H1 (cell line): ENCODE results near the gene LARP1. TPM values are rescaled to one million over a fixed set of nuclear protein-coding genes. Genes with fewer than 3 reads are reported as not detected.

Experiments
- ASH2L ChIP-seq: fragments of 200-600, 300-600 bp; sonication (generic); IDR thresholded peaks from one replicate; pipeline ENCODE4 v1.7.1; 2017; ENCODE audit warnings: low read length
- ATF2 ChIP-seq: IDR thresholded peaks from 2 replicates; pipeline ENCODE4 v1.6.1; 2012; ENCODE audit warnings: low read length, inconsistent platforms
- BRCA1 ChIP-seq: IDR thresholded peaks from 2 replicates; pipeline ENCODE4 v1.6.1; 2012; ENCODE audit warnings: low read depth, low read length, improper control_type of control experiment
- CBX8 ChIP-seq: fragments of 300-800, 300-1000 bp; sonication (generic); IDR thresholded peaks from 2 replicates; pipeline ENCODE4 v1.7.1; 2016; ENCODE audit warnings: low read depth, low read length, borderline replicate concordance
- CHD2 ChIP-seq: IDR thresholded peaks from 2 replicates; pipeline ENCODE4 v1.6.1; 2012; ENCODE audit warnings: low read length, improper control_type of control experiment
- CREB1 ChIP-seq: IDR thresholded peaks from 2 replicates; pipeline ENCODE4 v1.6.1; 2012; ENCODE audit warnings: inconsistent platforms
- CTCF ChIP-seq, 3 experiments: IDR thresholded peaks; 1 replicate in 2 of 3; 2 replicates in 1 of 3; pipeline versions ENCODE4 v1.5.1 to v1.6.1; 2011; ENCODE audit warnings: low read length in 3 of 3, mild to moderate bottlenecking in 3 of 3, inconsistent platforms in 2 of 3, low read depth in 1 of 3, moderate library complexity in 1 of 3; ENCODE audit not compliant: insufficient read depth in 1 of 3; ENCODE audit errors: control extremely low read depth in 1 of 3
- GTF2F1 ChIP-seq: IDR thresholded peaks from 2 replicates; pipeline ENCODE4 v1.6.1; 2012; ENCODE audit warnings: low read depth, low read length, improper control_type of control experiment, borderline replicate concordance
- HDAC2 ChIP-seq, 2 experiments: fragments of 300-600 bp in 1 of 2; sonication (generic) in 1 of 2; IDR thresholded peaks; 2 replicates each; pipeline ENCODE4 v1.6.1; 2011 to 2012; ENCODE audit warnings: low read depth in 2 of 2, low read length in 2 of 2, mild to moderate bottlenecking in 2 of 2, moderate library complexity in 2 of 2, borderline replicate concordance in 1 of 2, inconsistent platforms in 1 of 2
- KDM4A ChIP-seq: IDR thresholded peaks from one replicate; pipeline ENCODE4 v1.7.1; 2012; ENCODE audit warnings: low read depth, mild to moderate bottlenecking, moderate library complexity, low read length, inconsistent platforms; ENCODE audit not compliant: severe bottlenecking
- POU5F1 ChIP-seq: IDR thresholded peaks from 2 replicates; pipeline ENCODE4 v1.6.1; 2011; ENCODE audit warnings: low read depth, mild to moderate bottlenecking, low read length, moderate library complexity
- RNF2 ChIP-seq: fragments of 200-900, 300-1000 bp; sonication (generic); IDR thresholded peaks from 2 replicates; pipeline ENCODE4 v1.7.1; 2016; ENCODE audit warnings: borderline replicate concordance, low read depth, mild to moderate bottlenecking, antibody characterized with exemption, low read length; ENCODE audit not compliant: poor library complexity, severe bottlenecking; ENCODE audit errors: missing control alignments
- RXRA ChIP-seq: IDR thresholded peaks from 2 replicates; pipeline ENCODE4 v1.6.1; 2011; ENCODE audit warnings: low read depth, mild to moderate bottlenecking, low read length, moderate library complexity; ENCODE audit not compliant: insufficient read depth
- SIX5 ChIP-seq: IDR thresholded peaks from 2 replicates; pipeline ENCODE4 v1.6.1; 2011; ENCODE audit warnings: mild to moderate bottlenecking, low read depth, low read length
- SP1 ChIP-seq: IDR thresholded peaks from 2 replicates; pipeline ENCODE4 v1.6.1; 2011; ENCODE audit warnings: low read depth, low read length
- YY1 ChIP-seq: IDR thresholded peaks from 2 replicates; pipeline ENCODE4 v1.6.1; 2011; ENCODE audit warnings: low read depth, mild to moderate bottlenecking, low read length
- ZNF274 ChIP-seq: IDR thresholded peaks from 2 replicates; pipeline ENCODE4 v1.7.0; 2012; ENCODE audit warnings: low read length, borderline replicate concordance; ENCODE audit errors: extremely low read depth
- polyA plus RNA-seq, 7 experiments: library from polyadenylated mRNA; depleted of rRNA in 3 of 7; stranded (reverse) in 5 of 7; unstranded in 2 of 7; fragments of >200 nt in 5 of 7; fragments of 200-250 nt in 2 of 7; gene quantifications; 1 replicate in 5 of 7; 2 replicates in 1 of 7; 4 replicates in 1 of 7; pipeline versions ENCODE4 v1.2.1 to v1.2.3, GENCODE V29; 2011 to 2013; ENCODE audit warnings: missing spikeins in 2 of 7, mixed read lengths in 2 of 7
- total RNA-seq: library from RNA; stranded (reverse); fragmentation: NEBNext Ultra II Directional; extraction: Animal tissue kit (Norgen Biotek cat#: 25700); gene quantifications from 2 replicates; pipeline ENCODE4 v1.2.1, GENCODE V29; 2021

Gene LARP1
- total and polyA plus RNA-seq, 2 of the 8 experiments (the other 6 are each of a cell fraction or from before 2014, with no cell fraction given): 106 to 422 TPM

GRCh38 chr5:154858297-154858971 lies 103.3 kb downstream of the LARP1 start, which contains the start of gene CNOT8 (continued):
- TF ChIP-seq CTCF (IDR thresholded peaks at IDR 0.05; ENCODE audit: control extremely low read depth in 1 of 3, insufficient read depth in 1 of 3, low read depth in 1 of 3, low read length in 3 of 3): no peak
- no peak for TF ChIP-seq CBX8
- TF ChIP-seq BRCA1: no peak
- TF ChIP-seq CREB1: peak; percentile 76
- peak; percentile 3; the same call in 1 of the 2 replicates for TF ChIP-seq SP1
- no peak for TF ChIP-seq RXRA
- peak; percentile 76 for TF ChIP-seq KDM4A
- no peak for TF ChIP-seq GTF2F1
- TF ChIP-seq CHD2: no peak; the same call in 1 of the 2 replicates
- TF ChIP-seq POU5F1: no peak
- TF ChIP-seq ZNF274: no peak
- peak; percentile 28; the same call in 1 of the 2 replicates for TF ChIP-seq ATF2
- TF ChIP-seq ASH2L: peak; percentile 82
- TF ChIP-seq HDAC2 (IDR thresholded peaks at IDR 0.05; ENCODE audit: borderline replicate concordance in 1 of 2, low read depth in 2 of 2, low read length in 2 of 2): peak in 1 of 2 experiments; percentile 64; a peak in 1 of 4 replicates
- TF ChIP-seq YY1: peak; percentile 72
- TF ChIP-seq RNF2: no peak
- TF ChIP-seq SIX5: no peak
